ENCODE data around the gene FAM47E. TPM values are rescaled to one million over a fixed set of nuclear protein-coding genes. Genes with fewer than 3 reads are reported as not detected.
A peak's percentile ranks its signal among the peaks of the same experiment; 100 is the strongest.

The FAM47E gene
- total and polyA plus RNA-seq, 7 donors, result 1.2 to 4.6 (median 2.5) TPM

DNA sequence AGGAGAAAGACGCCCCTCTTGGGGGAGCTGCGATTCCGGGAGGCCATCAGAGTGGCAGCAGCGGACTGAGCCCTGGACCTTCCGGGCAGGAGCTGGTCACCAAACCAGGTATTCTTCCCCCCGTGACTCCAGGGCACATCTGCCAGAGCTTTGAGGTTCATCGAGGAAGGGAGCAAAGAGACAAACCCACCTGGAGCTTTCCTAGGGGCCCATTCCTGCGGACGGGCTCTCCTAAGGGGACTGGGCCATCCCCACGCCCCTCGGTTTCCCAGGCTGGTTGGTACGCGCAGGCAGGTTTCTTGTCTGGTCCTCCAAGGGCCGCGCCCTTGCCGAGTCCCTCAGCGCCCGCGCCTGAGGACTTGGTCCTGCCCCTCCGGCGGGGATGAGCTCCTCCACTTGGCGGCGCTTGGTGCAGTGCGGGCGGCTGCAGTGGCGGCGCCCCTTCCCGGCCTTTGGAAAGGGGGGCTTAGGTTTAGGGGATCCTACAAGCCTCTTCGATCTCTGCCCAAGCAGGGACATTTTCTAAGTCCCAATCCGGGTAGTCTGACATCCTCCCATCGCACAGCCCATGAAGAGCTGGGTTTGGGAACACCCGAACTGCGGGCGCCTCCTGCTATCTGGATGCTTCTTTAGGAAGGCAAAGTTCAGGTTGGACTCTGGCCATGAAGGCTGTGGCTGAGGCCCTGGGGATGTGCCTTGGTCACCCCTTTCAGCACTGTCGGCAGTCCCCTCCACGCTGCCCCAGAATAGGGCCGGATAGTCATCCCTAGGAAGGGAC, 55.5 kb downstream of the FAM47E start:
- Histone ChIP-seq H3K4me1 (peaks cover 68% of the 10 kb centered on the region), H3K4me3 (peak overlapping the region; percentile 97), H3K36me3 (ENCODE audit: insufficient read depth in 1 of 2, low read depth in 1 of 2) (peaks cover 0 to 27% of the 10 kb centered on the region in 2 donors), H3K27ac (peak overlapping the region; percentile 98), H3K27me3 (ENCODE audit: insufficient read depth in 3 of 3, low read length in 2 of 3) (no peaks in the 10 kb centered on the region), H3K9me3 (no peaks in the 10 kb centered on the region)
- whole genome bisulfite sequencing, 3 donors, result 1 to 5% (median 4%) methylated on average over 33 to 37 of the region's 37 CpGs
- intact Hi-C loops (cut with DNase I), result loop anchor here (5.0 to 10.0 kb wide), 4 partner anchors 95 to 312 kb away; partner anchors contain the start of genes SCARB2 (in 1 of the 2) and SDAD1 (in 1 of the 2)
- peak; percentile 54 to 76 (median 62) for ATAC-seq
- DNase-seq, result peak; percentile 71 to 83
- TF ChIP-seq, protein P1, sequence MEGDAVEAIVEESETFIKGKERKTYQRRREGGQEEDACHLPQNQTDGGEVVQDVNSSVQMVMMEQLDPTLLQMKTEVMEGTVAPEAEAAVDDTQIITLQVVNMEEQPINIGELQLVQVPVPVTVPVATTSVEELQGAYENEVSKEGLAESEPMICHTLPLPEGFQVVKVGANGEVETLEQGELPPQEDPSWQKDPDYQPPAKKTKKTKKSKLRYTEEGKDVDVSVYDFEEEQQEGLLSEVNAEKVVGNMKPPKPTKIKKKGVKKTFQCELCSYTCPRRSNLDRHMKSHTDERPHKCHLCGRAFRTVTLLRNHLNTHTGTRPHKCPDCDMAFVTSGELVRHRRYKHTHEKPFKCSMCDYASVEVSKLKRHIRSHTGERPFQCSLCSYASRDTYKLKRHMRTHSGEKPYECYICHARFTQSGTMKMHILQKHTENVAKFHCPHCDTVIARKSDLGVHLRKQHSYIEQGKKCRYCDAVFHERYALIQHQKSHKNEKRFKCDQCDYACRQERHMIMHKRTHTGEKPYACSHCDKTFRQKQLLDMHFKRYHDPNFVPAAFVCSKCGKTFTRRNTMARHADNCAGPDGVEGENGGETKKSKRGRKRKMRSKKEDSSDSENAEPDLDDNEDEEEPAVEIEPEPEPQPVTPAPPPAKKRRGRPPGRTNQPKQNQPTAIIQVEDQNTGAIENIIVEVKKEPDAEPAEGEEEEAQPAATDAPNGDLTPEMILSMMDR (IDR thresholded peaks at IDR 0.05), result peak; percentile 15

DNA sequence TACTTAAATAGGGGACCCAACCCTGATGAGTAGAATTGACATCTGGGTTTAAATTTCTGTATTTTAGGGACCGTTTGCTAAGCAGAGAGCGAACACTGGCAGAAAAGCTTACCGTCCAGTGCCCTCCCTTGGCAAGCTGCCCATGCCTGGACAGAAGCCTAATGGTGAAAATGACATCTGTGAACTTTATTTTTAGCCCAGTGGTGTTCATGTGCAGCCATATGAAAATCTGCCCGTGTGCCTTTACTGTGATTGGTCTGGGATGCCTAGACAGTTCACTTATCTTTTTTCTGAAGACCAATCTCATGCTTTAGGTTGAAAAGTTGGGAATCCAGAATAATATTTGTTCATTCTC, 56.1 kb downstream of the FAM47E start:
- H3K9me3 ChIP-seq, result no peaks in the 10 kb centered on the region
- whole genome bisulfite sequencing, 3 donors, result 12 to 18% (median 15%) methylated on average over 4 of the region's 4 CpGs
- intact Hi-C loops (cut with DNase I), result loop anchor here (5.0 to 10.0 kb wide), 4 partner anchors 95 to 313 kb away; partner anchors contain the start of genes SCARB2 (in 1 of the 2) and SDAD1 (in 1 of the 2)
- H3K36me3 ChIP-seq (ENCODE audit: insufficient read depth in 1 of 2, low read depth in 1 of 2), result peaks cover 0 to 27% of the 10 kb centered on the region in 2 donors
- peak overlapping the region; percentile 97 for H3K4me3 ChIP-seq
- peak; percentile 59 to 84 for DNase-seq
- H3K4me1 ChIP-seq, result peaks cover 69% of the 10 kb centered on the region
- TF ChIP-seq, protein P1 (IDR thresholded peaks at IDR 0.05), result no peak
- peak in 3 of 4 donors; percentile 28 to 46 (median 45) for ATAC-seq
- peak overlapping the region; percentile 98 for H3K27ac ChIP-seq
- H3K27me3 ChIP-seq (ENCODE audit: insufficient read depth in 3 of 3, low read length in 2 of 3), result no peaks in the 10 kb centered on the region

DNA sequence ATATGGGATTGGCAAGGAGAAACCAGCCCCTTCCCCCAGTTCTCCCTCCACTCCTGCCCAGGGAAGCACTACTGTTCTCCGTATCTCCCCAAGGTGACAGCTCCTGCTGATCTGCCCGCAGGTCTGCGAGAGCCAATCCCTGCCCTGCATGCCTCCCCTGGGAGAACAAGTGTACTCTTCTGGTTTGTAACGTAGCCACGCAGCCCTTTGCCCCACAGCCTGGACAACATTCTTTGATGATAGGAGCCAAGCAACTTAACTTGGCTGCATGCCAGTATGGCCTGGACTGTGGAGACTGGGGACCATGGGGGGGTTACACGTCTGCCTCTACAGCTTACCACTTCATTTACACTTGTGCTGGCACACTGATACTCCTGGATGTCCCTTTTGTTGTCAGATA, 57.0 kb downstream of the FAM47E start:
- H3K4me3 ChIP-seq, result peak overlapping the region; percentile 97
- DNase-seq (peak; percentile 32 to 70), ATAC-seq (peak; percentile 21 to 44 (median 34))
- H3K36me3 ChIP-seq (ENCODE audit: insufficient read depth in 1 of 2, low read depth in 1 of 2), result peaks cover 0 to 27% of the 10 kb centered on the region in 2 donors
- peaks cover 65% of the 10 kb centered on the region for H3K4me1 ChIP-seq
- intact Hi-C loops (cut with DNase I), result loop anchor here (5.0 to 10.0 kb wide), 4 partner anchors 96 to 314 kb away; partner anchors contain the start of genes SCARB2 (in 1 of the 2) and SDAD1 (in 1 of the 2)
- 23 to 27% (median 23%) methylated on average over 6 of the region's 6 CpGs for WGBS, 3 donors
- peak overlapping the region; percentile 98 for H3K27ac ChIP-seq
- H3K9me3 ChIP-seq, result no peaks in the 10 kb centered on the region
- no peaks in the 10 kb centered on the region for H3K27me3 ChIP-seq (ENCODE audit: insufficient read depth in 3 of 3, low read length in 2 of 3)
- TF ChIP-seq, protein P1 (IDR thresholded peaks at IDR 0.05), result no peak

DNA sequence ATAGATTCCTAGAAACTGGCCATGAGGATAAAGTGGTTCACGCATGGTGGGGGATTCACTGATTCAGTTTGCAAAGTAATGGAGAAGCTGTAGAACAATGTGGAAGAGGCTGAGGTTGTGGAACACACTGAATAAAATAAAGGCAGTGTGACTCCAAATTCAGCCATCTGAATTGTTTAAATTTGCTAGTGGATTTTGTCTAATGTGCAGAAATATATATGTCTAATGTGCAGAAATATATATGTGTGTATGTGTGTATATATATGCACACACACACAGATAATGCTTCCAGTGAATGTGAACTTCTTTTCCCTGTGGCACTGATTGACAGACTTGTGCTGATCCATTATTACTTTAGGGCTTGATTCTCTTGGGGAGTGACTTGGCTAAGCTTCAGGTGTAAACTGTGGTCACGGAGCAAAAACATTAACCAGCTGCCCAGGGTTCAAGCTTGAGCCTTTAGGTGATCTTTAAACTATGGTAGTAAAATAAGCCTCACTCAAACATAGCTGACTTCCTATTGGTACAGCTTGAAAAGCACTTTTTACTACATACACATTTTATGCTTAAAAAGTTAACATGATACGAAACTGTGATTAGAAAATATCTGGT, 58.5 kb downstream of the FAM47E start:
- peaks cover 52% of the 10 kb centered on the region for H3K4me1 ChIP-seq

More for the DNA sequence above, 58.5 kb downstream of the FAM47E start:
- no peak for ATAC-seq
- Histone ChIP-seq H3K4me3 (peak overlapping the region; percentile 97), H3K36me3 (ENCODE audit: insufficient read depth in 1 of 2, low read depth in 1 of 2) (peaks cover 0 to 27% of the 10 kb centered on the region in 2 donors), H3K9me3 (no peaks in the 10 kb centered on the region), H3K27me3 (ENCODE audit: insufficient read depth in 3 of 3, low read length in 2 of 3) (no peaks in the 10 kb centered on the region), H3K27ac (peak overlapping the region; percentile 73)
- no peak for DNase-seq
- intact Hi-C loops (cut with DNase I), result loop anchor here (5.0 to 10.0 kb wide), 5 partner anchors 98 to 315 kb away; partner anchors contain the start of genes CCDC158 (in 1 of the 2), SCARB2 (in 1 of the 2) and SDAD1 (in 1 of the 2)
- TF ChIP-seq, protein P1 (IDR thresholded peaks at IDR 0.05), result no peak
- WGBS, 3 donors, result 55 to 73% (median 59%) methylated on average over 3 of the region's 3 CpGs
